GM12878 (cell line): ENCODE data around the gene DNAJB8. TPM values are rescaled to one million over a fixed set of nuclear protein-coding genes. Genes with fewer than 3 reads are reported as not detected.
A peak's percentile ranks its signal among the peaks of the same experiment; 100 is the strongest.

ENCODE experiments used
- ATAC-seq: fragments of 200-7000 bp; cut with Tn5 transposase; 3 replicates; pipeline ENCODE4 v1.9.1; 2020; ENCODE audit warnings: mild to moderate bottlenecking, moderate library complexity
- BruUV-seq: library from RNA; stranded (reverse); fragments of 400-500 nt; replicated peaks from 2 replicates; lab custom pipeline; 2021; lab: Mats Ljungman, UMichigan
- CTCF ChIA-PET: fragments of 300-600 bp; sonication (Branson Sonifier 250); formaldehyde crosslinking; extraction: SDS; loops from one replicate; lab custom pipeline; 2021; ENCODE audit warnings: inconsistent platforms; lab: Yijun Ruan, JAX
- POLR2A ChIA-PET: fragments of 350-600 bp; formaldehyde crosslinking; extraction: SDS; loops from one replicate; lab custom pipeline; 2021; ENCODE audit warnings: inconsistent platforms; lab: Charles Lee
- RAD21 ChIA-PET: fragments of 300-600 bp; sonication (Branson Sonifier 250); formaldehyde crosslinking; loops from one replicate; lab custom pipeline; 2023; ENCODE audit warnings: antibody characterized with exemption; ENCODE audit not compliant: unreplicated experiment; lab: Charles Lee
- SMC1A ChIA-PET: fragments of 300-600 bp; sonication (Branson Sonifier 250); formaldehyde crosslinking; loops from one replicate; lab custom pipeline; 2023; ENCODE audit not compliant: unreplicated experiment, uncharacterized antibody; lab: Charles Lee
- DNase-seq: peaks from one replicate; pipeline ENCODE4 v3.0.0-alpha.2; 2011; ENCODE audit warnings: low read depth, low spot score
- FAIRE-seq: peaks from 3 replicates; lab custom pipeline; 2011; peaks lifted over from hg19 to GRCh38; lab: Jason Lieb, UNC
- H2AFZ ChIP-seq: 2 replicates; pipeline ENCODE4 v1.6.0; 2011; ENCODE audit warnings: low read depth, low read length, control low read depth; ENCODE audit not compliant: control insufficient read depth
- H3K27ac ChIP-seq: 2 replicates; pipeline ENCODE4 v1.5.1; 2011; ENCODE audit warnings: control low read depth; ENCODE audit not compliant: control insufficient read depth, insufficient read depth
- H3K27me3 ChIP-seq, 2 experiments: replicated peaks in 1 of 2; 2 replicates each; pipeline versions ENCODE4 v1.6.0 to v1.6.1; 2011; ENCODE audit warnings: low read length in 1 of 2; ENCODE audit not compliant: control insufficient read depth in 2 of 2, insufficient read depth in 2 of 2
- H3K36me3 ChIP-seq, 2 experiments: 2 replicates each; pipeline ENCODE4 v1.5.1; 2011; ENCODE audit warnings: low read length in 1 of 2; ENCODE audit not compliant: control insufficient read depth in 2 of 2, insufficient read depth in 2 of 2
- H3K4me1 ChIP-seq: 2 replicates; pipeline ENCODE4 v1.6.1; 2011; ENCODE audit warnings: mild to moderate bottlenecking, low read length, moderate library complexity, mixed read lengths; ENCODE audit not compliant: control insufficient read depth, insufficient read depth
- H3K4me2 ChIP-seq: 2 replicates; pipeline ENCODE4 v1.6.0; 2011; ENCODE audit warnings: control low read depth; ENCODE audit not compliant: control insufficient read depth, insufficient read depth
- H3K4me3 ChIP-seq: fragments of 200-600 bp; sonication (generic); 2 replicates; pipeline ENCODE4 v1.5.1; 2016
- H3K79me2 ChIP-seq: 2 replicates; pipeline ENCODE4 v1.6.0; 2011; ENCODE audit warnings: low read length; ENCODE audit not compliant: control insufficient read depth, insufficient read depth
- H3K9ac ChIP-seq: 2 replicates; pipeline ENCODE4 v1.8.0; 2011; ENCODE audit warnings: low read length, control low read depth, mixed read lengths; ENCODE audit not compliant: control insufficient read depth, insufficient read depth
- H3K9me3 ChIP-seq: replicated peaks from 3 replicates; pipeline ENCODE4 v1.5.1; 2011; ENCODE audit warnings: mild to moderate bottlenecking, low read length; ENCODE audit not compliant: control insufficient read depth, insufficient read depth
- H4K20me1 ChIP-seq: 2 replicates; pipeline ENCODE4 v1.6.0; 2011; ENCODE audit not compliant: control insufficient read depth, insufficient read depth
- ATF2 ChIP-seq: IDR thresholded peaks from 2 replicates; pipeline ENCODE4 v1.6.1; 2012; ENCODE audit warnings: low read length, inconsistent platforms
- BACH1 ChIP-seq: fragments of 450-650 bp; IDR thresholded peaks from 2 replicates; pipeline ENCODE4 v1.6.1; 2017; ENCODE audit warnings: mild to moderate bottlenecking, borderline replicate concordance
- BCL11A ChIP-seq: IDR thresholded peaks from 2 replicates; pipeline ENCODE4 v1.6.1; 2011; ENCODE audit warnings: low read depth, low read length
- CBFB ChIP-seq: IDR thresholded peaks from 2 replicates; pipeline ENCODE4 v1.6.1; 2016; ENCODE audit warnings: antibody characterized with exemption, low read depth
- CHD4 ChIP-seq: fragments of 200-600 bp; sonication (generic); IDR thresholded peaks from 2 replicates; pipeline ENCODE4 v1.6.1; 2016; ENCODE audit warnings: mild to moderate bottlenecking
- DPF2 ChIP-seq: fragments of 450-650 bp; IDR thresholded peaks from 2 replicates; pipeline ENCODE4 v1.6.1; 2017; ENCODE audit warnings: mild to moderate bottlenecking
- JUND ChIP-seq: IDR thresholded peaks from 2 replicates; pipeline ENCODE4 v1.6.1; 2012; ENCODE audit warnings: low read depth, mild to moderate bottlenecking, low read length, improper control_type of control experiment, moderate library complexity
- LARP7 ChIP-seq: fragments of 450-650 bp; IDR thresholded peaks from 2 replicates; pipeline ENCODE4 v1.6.1; 2017; ENCODE audit warnings: mild to moderate bottlenecking
- NFYA ChIP-seq: IDR thresholded peaks from 2 replicates; pipeline ENCODE4 v1.6.1; 2011; ENCODE audit warnings: low read depth, mild to moderate bottlenecking, low read length, improper control_type of control experiment, borderline replicate concordance
- NR2C1 ChIP-seq: fragments of 450-650 bp; IDR thresholded peaks from 2 replicates; pipeline ENCODE4 v1.6.1; 2017; ENCODE audit warnings: antibody characterized with exemption, mild to moderate bottlenecking, moderate library complexity
- SUPT20H ChIP-seq: IDR thresholded peaks from 2 replicates; pipeline ENCODE4 v1.6.1; 2011; ENCODE audit warnings: low read depth, mild to moderate bottlenecking, low read length, moderate library complexity, borderline replicate concordance; ENCODE audit not compliant: control insufficient read depth
- ZBTB11 ChIP-seq: fragments of 450-650 bp; formaldehyde crosslinking; IDR thresholded peaks from 2 replicates; pipeline ENCODE4 v1.5.0; 2022; ENCODE audit warnings: mild to moderate bottlenecking, missing genetic modification characterization
- ZSCAN29 ChIP-seq: fragments of 450-650 bp; IDR thresholded peaks from 2 replicates; pipeline ENCODE4 v1.6.1; 2017; ENCODE audit warnings: mild to moderate bottlenecking, moderate library complexity
- WGBS: methylation state at CpG from one replicate; pipeline ENCODE4 v1.1.6; 2016; ENCODE audit warnings: low lambda C conversion rate; ENCODE audit not compliant: insufficient replicate concordance, insufficient coverage; ENCODE audit errors: missing lambda C conversion rate; 5-methylcytosine and 5-hydroxymethylcytosine counted together
- in situ Hi-C: fragments of 300-500 bp; cut with MboI; formaldehyde crosslinking; loops from 9 replicates; pipeline ENCODE4 v1.14.3; 2018; ENCODE audit warnings: mixed read lengths
- intact Hi-C: fragments of 100-400 bp; cut with micrococcal nuclease; formaldehyde crosslinking; loops from one replicate; pipeline ENCODE4 v1.14.2; 2022; ENCODE audit not compliant: unreplicated experiment
- polyA plus RNA-seq, 11 experiments: library from polyadenylated mRNA; depleted of rRNA in 4 of 11; unstranded in 6 of 11; stranded (reverse) in 5 of 11; fragments of >200 nt; fragmentation: Nextera tagmentation in 4 of 11; fragmentation: Illumina TruSeq in 1 of 11; extraction: Ambion mirVana in 4 of 11; extraction: Trizol in 1 of 11; gene quantifications; 1 replicate in 1 of 11; 2 replicates in 10 of 11; pipeline versions ENCODE4 v1.2.1 to v1.2.3, GENCODE V29; 2011 to 2016; ENCODE audit warnings: inconsistent platforms in 2 of 11, missing spikeins in 2 of 11, low read depth in 1 of 11
- total RNA-seq, 4 experiments: library from RNA; depleted of rRNA in 3 of 4; stranded (reverse); fragments of >200 nt in 3 of 4; fragmentation: Illumina TruSeq in 1 of 4; extraction: Trizol in 1 of 4; gene quantifications; 2 replicates each; pipeline versions ENCODE4 v1.2.1 to v1.2.3, GENCODE V29; 2013 to 2021

DNAJB8 gene
- total and polyA plus RNA-seq, 10 of the 15 experiments (the other 5 are each of a cell fraction or from before 2014, with no cell fraction given): not detected

GRCh38 chr3:128489674-128489926 is 22.9 kb upstream of the DNAJB8 start:
- Histone ChIP-seq H3K36me3 (no peaks in the 10 kb centered on the region), H3K4me2 (no peak overlapping the region; the same call in 1 of the 2 replicates), H4K20me1 (no peaks in the 10 kb centered on the region; the same call in none of the 2 replicates), H3K9me3 (no peaks in the 10 kb centered on the region), H3K4me1 (no peaks in the 10 kb centered on the region), H3K27me3 (peaks cover 30 to 47% of the 10 kb centered on the region in 2 experiments), H3K79me2 (no peaks in the 10 kb centered on the region), H3K4me3 (no peak overlapping the region), H2AFZ (no peak overlapping the region), H3K27ac (no peak overlapping the region), H3K9ac (no peak overlapping the region)
- FAIRE-seq (no peak), ATAC-seq (no peak), DNase-seq (no peak)
- CTCF ChIA-PET: no interaction called here
- RAD21 ChIA-PET: no interaction called here
- TF ChIP-seq NR2C1: no peak
- TF ChIP-seq CBFB: no peak
- no peak for TF ChIP-seq ZSCAN29
- no peak for TF ChIP-seq BCL11A
- 3% methylated on average over 26 of the region's 26 CpGs for WGBS
- SMC1A ChIA-PET: no interaction called here
- in situ Hi-C loops: no loop called here
- no TSS peak for BruUV-seq
- intact Hi-C loops: no loop called here
- POLR2A ChIA-PET: no interaction called here

DNA sequence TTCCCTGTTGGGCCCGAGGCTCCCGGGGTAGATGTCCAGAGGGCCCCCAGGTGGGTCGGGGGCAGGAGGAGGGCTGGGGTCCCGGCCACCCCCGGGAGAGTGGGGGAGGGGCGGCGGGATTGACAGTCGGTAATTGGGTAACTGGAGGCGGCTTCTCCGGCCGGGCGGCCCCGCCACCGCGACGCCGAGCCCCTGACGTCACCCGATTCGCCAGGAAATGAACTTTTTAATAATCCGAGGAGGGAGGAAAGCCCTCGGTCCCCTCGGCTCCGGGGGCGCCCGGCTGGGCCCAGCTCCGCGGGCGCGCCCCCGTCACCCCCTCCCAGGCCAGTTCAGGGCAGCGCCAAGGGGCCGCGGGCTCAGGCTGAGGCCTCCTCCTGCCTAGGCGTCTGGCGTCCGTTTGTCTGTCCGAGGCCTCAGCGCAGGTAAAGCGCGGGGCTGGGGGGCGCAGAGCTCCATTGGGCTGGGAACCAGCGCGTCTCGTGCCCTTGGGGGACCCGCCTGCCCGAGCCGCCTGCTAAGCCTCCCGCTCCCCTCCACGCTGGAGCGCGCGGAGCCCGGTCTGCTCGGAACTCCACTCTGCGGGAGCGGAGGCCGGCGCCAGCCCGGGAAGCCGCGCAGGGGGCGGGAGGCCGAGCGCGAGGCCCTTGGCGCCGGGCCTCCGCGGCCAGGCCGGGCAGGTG is 22.4 kb upstream of the DNAJB8 start:
- in situ Hi-C loops (no loop called here), intact Hi-C loops (no loop called here)
- H3K36me3 ChIP-seq: no peaks in the 10 kb centered on the region
- DNase-seq (no peak), ATAC-seq (no peak), FAIRE-seq (no peak)
- peak overlapping the region; percentile 25; the same call in 1 of the 2 replicates for H3K4me2 ChIP-seq
- H3K27ac ChIP-seq: no peak overlapping the region
- H3K9me3 ChIP-seq: no peaks in the 10 kb centered on the region
- ChIA-PET RAD21 (no interaction called here), POLR2A (no interaction called here), CTCF (no interaction called here), SMC1A (no interaction called here)
- WGBS: 12% methylated on average over 47 of the region's 71 CpGs
- no peak overlapping the region for H2AFZ ChIP-seq
- BruUV-seq: no TSS peak
- H3K4me1 ChIP-seq: no peaks in the 10 kb centered on the region
- H3K9ac ChIP-seq: no peak overlapping the region
- no peaks in the 10 kb centered on the region for H3K79me2 ChIP-seq
- no peaks in the 10 kb centered on the region; the same call in none of the 2 replicates for H4K20me1 ChIP-seq
- H3K27me3 ChIP-seq: peaks cover 31 to 45% of the 10 kb centered on the region in 2 experiments
- no peak overlapping the region for H3K4me3 ChIP-seq
- TF ChIP-seq BACH1 (no peak), LARP7 (no peak), DPF2 (no peak), NFYA (no peak), ZBTB11 (CRISPR knock-in tag) (no peak), ATF2 (no peak), SUPT20H (no peak), CHD4 (no peak), JUND (no peak)
